GM19043 (cell line): ENCODE results near the gene PHF19.

Source experiments
- ATAC-seq: cut with Tn5 transposase; IDR thresholded peaks from one replicate; pipeline ENCODE4 v1.9.1; 2021; ENCODE audit warnings: low read depth; ENCODE audit not compliant: unreplicated experiment

The PHF19 gene

DNA sequence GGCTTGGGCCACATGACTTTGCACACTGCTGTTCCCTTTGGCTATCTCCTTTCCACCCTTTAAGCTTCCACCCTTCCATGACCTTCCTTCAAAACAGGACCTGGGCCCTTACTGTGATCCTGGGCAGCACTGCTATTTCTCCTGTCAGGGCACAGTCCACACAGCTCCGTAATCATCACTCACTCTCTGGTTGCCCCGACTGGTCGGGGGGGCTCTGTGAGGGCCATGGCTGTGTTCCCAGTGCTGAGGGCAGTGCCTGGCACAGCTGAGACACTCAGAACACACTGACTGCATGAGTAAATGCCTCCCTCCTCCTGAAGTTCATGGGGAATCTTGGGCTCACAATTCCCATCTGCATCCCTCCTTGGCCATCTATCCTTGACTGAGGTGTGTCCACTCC lies 37.4 kb upstream of the PHF19 start:
- no peak for ATAC-seq

- ATAC-seq = no peak
Observed at GRCh38 chr9:120913647-120914264, 36.8 kb upstream of the PHF19 start.

- ATAC-seq = no peak
Observed at GRCh38 chr9:120912958-120913646, 36.1 kb upstream of the PHF19 start.

DNA sequence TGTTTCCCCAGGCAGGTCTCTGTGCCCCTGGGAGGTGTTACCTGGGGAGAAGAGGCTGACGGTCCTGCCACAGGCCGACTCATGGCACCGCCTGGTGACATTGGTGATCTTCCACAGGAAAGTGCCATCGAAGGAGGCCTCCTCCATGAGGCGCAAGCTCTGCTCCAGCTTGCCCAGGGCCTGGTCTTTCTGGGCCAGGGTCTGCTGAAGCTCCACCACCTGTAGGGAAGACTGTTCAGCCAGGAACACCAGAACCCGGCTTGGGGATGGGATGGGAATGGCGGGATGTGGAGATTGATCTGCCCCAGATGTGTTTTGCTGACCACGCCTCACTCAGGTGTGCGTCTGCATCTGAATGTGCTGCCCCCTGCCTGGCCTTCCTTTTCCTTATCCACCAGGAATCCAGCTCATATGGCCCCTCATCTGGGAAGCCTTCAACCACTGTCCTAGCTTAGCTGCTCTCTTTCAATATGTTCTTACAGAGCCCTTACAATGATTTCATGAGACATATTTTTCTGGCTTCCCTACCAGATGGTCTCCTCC lies 34.4 kb upstream of the PHF19 start:
- no peak for ATAC-seq

DNA sequence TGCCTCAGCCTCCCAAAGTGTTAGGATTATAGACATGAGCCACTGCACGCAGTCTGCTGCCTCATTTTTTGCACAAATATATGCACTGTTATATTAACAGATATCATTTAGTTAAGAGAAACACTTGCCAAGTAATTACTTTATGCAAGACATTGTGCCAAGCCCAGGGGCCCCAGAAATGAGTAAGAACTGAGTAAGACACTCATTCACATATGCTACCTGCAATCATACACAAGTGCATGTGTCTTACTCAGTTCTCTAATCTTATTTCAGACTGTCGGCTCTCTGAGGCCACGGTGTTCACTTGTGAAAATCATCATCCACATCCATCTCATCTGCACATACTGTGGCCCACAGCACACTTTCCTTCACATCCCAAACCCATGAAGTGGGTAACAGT lies 33.7 kb upstream of the PHF19 start:
- ATAC-seq = no peak

DNA sequence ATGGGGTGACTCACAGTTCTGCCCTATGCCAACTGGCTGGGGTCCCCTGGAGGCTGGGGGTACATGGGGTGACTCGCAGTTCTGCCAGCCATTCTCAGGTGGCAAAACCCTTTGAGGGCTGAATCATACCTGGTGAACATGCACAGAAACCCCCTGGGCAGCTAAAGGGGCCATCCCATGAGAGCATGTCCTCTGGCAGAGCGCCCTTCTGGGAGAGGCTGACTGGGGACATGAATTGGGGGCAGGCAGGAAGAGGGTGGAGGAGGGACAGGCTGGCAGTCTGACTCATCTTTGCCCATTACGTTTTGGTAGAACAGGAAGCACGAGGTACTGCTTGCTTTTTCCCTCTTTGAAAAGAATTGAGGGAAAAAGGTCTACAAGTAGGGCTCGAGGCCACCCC lies 32.9 kb upstream of the PHF19 start:
- no peak for ATAC-seq

GRCh38 chr9:120905315-120906164 lies 28.6 kb upstream of the PHF19 start:
- no peak for ATAC-seq

- no peak for ATAC-seq
Observed at GRCh38 chr9:120904978-120905301, 28.0 kb upstream of the PHF19 start.

GRCh38 chr9:120904061-120904977 lies 27.3 kb upstream of the PHF19 start:
- ATAC-seq = no peak

GRCh38 chr9:120902569-120903535 lies 25.9 kb upstream of the PHF19 start:
- no peak for ATAC-seq

DNA sequence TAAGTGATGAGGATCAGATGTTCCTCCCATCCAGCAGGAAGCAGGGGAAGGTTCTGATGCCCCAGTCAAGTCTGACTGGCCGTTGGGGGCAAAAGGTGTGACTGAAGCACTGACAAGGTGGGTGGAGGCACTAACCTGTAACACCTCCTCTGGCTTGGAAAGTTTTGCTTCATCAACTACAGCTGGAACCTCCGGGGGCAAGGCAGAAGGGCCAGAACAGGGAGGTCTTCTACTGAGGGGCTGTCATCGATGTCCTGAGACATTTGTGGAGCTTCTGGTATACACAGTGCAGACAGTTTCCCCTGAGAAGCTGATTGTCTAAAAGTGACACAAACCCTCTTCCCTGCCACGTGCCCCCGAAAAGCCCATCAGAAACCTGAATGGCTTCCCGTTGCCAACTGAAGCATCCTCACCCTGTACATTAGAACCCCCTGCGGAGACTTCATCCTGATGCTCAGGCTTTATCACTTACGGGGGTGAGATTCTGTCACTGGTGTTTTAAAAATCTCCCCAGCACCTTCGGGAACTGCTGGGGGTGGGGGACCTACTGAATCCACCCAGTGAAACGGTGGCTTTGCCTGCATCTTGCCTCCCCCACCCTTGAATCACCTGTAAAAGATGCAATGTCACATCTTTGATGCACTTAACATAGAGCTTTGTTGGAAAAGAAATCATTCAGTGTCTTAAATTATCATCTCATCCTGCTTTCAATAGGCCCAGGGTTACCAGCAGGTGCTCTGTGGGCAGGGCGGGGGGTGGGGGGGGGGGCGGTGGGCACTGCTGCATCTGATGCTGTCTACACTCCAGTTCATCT lies 25.0 kb upstream of the PHF19 start:
- ATAC-seq = no peak

GRCh38 chr9:120900824-120901223 lies 23.8 kb upstream of the PHF19 start:
- no peak for ATAC-seq

DNA sequence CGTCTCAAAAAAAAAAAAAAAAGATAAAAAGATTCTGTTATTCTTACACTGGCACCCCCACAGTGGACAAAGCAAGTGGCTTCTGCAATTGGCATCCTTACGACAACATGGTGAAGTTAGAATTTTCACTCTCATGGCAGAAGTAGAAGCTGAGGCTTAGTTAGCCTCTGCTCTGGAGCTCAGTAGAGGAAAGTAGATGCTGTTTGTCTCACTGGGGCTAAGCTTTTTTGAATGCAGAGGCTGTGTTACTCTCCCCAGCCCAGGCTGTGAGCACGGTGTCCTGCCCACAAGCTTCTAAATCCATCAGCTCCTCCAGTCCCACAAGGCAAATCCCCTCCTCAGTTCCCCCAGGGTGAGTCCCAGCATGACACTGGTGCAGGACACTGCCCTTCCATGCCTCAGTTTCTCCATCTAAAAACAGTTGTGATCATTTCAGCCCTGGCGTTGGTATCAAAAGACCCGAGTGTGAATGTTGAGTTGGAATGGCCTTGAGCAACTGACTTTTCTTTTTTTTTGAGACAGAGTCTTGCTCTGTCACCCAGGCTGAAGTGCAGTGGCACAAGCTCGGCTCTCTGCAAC lies 22.6 kb upstream of the PHF19 start:
- ATAC-seq = no peak

- ATAC-seq = no peak
Observed at GRCh38 chr9:120898396-120898795, 21.4 kb upstream of the PHF19 start.

DNA sequence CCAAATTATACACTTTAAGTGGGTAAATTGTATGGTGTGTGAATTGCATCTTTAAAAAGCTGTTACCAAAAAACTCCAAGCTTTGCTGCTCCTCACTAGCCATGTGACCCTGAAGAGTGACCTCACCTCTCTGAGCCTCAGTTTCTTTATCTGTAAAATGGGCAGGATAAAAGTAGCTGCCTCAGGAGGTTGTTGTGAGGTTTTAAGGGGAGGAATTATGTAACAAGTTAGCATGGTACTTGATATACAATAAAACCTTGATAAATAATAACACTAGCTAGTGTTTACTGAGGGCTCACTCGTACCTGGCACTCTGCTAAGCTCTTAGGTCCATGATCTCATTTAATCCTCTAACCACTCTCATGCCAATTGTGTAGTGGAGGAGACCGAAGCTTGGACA lies 19.0 kb upstream of the PHF19 start:
- no peak for ATAC-seq

DNA sequence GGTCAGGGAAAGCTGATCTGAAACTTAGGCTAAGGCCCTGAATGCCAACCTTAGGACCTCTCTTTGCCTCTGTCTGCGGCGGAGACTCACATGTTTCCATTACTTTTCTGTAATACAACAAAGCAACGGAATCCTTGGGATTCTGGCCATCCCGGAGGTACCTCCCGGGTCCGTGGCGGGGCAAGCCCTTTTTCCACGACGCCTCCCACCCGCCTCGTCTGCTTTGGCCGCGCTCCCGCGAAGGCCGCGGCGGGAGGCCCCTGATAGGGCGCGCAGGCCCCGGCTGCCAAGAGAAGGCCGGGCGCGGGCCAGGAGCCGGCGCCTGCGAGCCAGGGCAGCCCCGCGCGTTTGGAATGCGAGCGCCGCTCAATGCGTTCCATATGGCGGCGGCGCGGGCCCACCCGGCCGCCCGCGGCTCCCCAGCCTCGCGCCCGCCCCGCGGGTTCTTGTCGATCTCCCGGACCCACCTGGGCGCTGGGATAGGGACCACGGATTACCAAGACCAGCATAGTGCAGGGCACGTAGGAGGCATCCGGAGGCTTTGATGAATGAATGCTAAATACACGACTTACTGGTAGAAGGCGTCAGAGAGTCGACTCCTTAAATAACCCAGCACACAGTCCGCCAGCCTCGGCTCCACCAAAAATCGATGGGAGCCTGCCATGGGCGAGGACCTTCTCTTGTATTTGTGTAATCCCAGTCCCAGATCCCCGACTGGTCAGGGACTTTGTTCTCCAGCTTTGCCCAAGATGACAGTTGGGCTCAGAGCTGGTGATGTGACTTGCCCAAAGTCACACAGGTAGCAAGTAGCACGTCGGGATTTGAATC lies 17.5 kb upstream of the PHF19 start:
- ATAC-seq = no peak

DNA sequence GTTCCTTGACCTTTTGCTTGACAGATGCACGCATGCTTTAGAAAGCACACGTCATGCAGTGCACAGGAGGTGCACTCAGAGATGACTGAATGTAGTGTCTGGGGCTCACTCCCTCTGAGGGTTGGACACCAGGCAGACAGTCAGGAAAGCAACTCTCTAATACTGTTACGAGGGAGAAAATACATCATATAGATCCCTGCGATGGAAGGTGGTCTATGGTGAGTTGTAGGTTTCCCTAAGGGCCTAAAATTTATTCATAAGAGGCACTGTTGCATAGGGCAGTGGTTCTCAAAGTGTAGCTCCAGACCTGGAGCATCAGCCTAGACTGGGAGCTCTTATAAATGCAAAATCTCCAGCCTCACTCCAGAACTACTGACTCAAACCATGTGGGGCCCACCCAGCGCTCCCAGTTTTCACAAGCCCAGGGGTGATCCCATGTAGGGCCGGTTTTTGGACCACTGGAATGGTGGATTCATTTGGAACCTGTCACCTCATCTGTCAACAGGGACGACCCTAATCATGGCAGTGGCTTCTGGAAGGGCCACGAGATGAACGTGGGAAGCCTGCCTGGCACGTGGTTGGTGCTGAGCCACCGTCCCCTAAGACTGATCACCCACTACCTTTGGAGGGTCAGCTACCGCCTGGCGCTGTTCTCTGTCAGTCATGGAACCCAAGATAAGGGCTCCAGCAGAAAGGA lies 16.8 kb upstream of the PHF19 start:
- ATAC-seq = no peak
